Spleen (tissue), 11 donors: ENCODE data around the gene BRAF. TPM values are rescaled to one million over a fixed set of nuclear protein-coding genes. Genes with fewer than 3 reads are reported as not detected.

Experiments
- DNase-seq: peaks from one replicate; pipeline ENCODE4 v3.0.0-alpha.2; 2020
- H3K27ac ChIP-seq, 8 donors: fragments of 200-600 bp; sonication (generic) in 7 of 8; 1 replicate in 4 of 8; 2 replicates in 4 of 8; pipeline versions ENCODE4 v1.5.0 to v1.8.0; 2016 to 2021; ENCODE audit warnings: inconsistent platforms in 4 of 8, mild to moderate bottlenecking in 4 of 8, moderate library complexity in 1 of 8
- H3K27me3 ChIP-seq, 7 donors: fragments of 200-600 bp; sonication (generic) in 6 of 7; replicated peaks in 1 of 7; 1 replicate in 4 of 7; 2 replicates in 3 of 7; pipeline versions ENCODE4 v1.5.0 to v1.8.0; 2016 to 2021; ENCODE audit warnings: inconsistent platforms in 3 of 7, mild to moderate bottlenecking in 1 of 7
- H3K36me3 ChIP-seq, 6 donors: fragments of 200-600 bp; sonication (generic) in 5 of 6; 1 replicate in 4 of 6; 2 replicates in 2 of 6; pipeline versions ENCODE4 v1.5.0 to v1.8.0; 2016 to 2021; ENCODE audit warnings: inconsistent platforms in 2 of 6
- H3K4me1 ChIP-seq, 6 donors: fragments of 200-600 bp; sonication (generic) in 5 of 6; 1 replicate in 3 of 6; 2 replicates in 3 of 6; pipeline versions ENCODE4 v1.5.0 to v1.8.0; 2016 to 2021; ENCODE audit warnings: inconsistent platforms in 3 of 6
- H3K4me3 ChIP-seq, 8 donors: fragments of 200-600 bp; sonication (generic) in 7 of 8; 1 replicate in 4 of 8; 2 replicates in 4 of 8; pipeline versions ENCODE4 v1.5.0 to v1.8.0; 2016 to 2021; ENCODE audit warnings: inconsistent platforms in 4 of 8, mild to moderate bottlenecking in 4 of 8, moderate library complexity in 2 of 8
- H3K9me3 ChIP-seq, 8 donors: fragments of 200-600 bp; sonication (generic) in 7 of 8; 1 replicate in 4 of 8; 2 replicates in 4 of 8; pipeline versions ENCODE4 v1.5.0 to v1.8.0; 2016 to 2021; ENCODE audit warnings: inconsistent platforms in 4 of 8
- POLR2A ChIP-seq, 3 donors: fragments of 450-650 bp; IDR thresholded peaks; one replicate each; pipeline ENCODE4 v1.5.1; 2017; ENCODE audit warnings: antibody characterized with exemption in 3 of 3, mild to moderate bottlenecking in 1 of 3
- POLR2AphosphoS5 ChIP-seq, 3 donors: sonication (generic); formaldehyde crosslinking; IDR thresholded peaks; one replicate each; pipeline ENCODE4 v1.5.1; 2017; ENCODE audit warnings: antibody characterized with exemption in 3 of 3
- WGBS, 5 donors: extraction: QIAGEN DNeasy Blood & Tissue Kit in 3 of 5; methylation state at CpG; one replicate each; pipeline versions ENCODE4 v1.1.5 to v1.1.7; 2013 to 2018; 5-methylcytosine and 5-hydroxymethylcytosine counted together
- intact Hi-C: fragments of 100-400 bp; cut with DNase I; formaldehyde crosslinking; loops from one replicate; pipeline ENCODE4 v1.15.0; 2023; ENCODE audit warnings: low total_unique reads
- polyA plus RNA-seq, 3 donors: library from polyadenylated mRNA; stranded (reverse); fragments of 200-250 nt; gene quantifications; one replicate each; pipeline ENCODE4 v1.2.1, GENCODE V29; 2013
- total RNA-seq, 7 donors: library from RNA; depleted of rRNA in 3 of 7; stranded (reverse); fragments of >200 nt in 3 of 7; fragmentation: NEBNext Ultra II Directional in 4 of 7; extraction: Animal tissue kit (Norgen Biotek cat#: 25700) in 4 of 7; gene quantifications; one replicate each; pipeline versions ENCODE4 v1.1.0 to v1.2.1, GENCODE V29; 2016 to 2021
- TF ChIP-seq, protein P1 (sequence below), 11 experiments: fragments of 200-600 bp in 7 of 11; fragments of 450-650 bp in 4 of 11; sonication (generic) in 4 of 11; IDR thresholded peaks in 8 of 11; conservative IDR thresholded peaks in 3 of 11; 1 replicate in 7 of 11; 2 replicates in 4 of 11; pipeline versions ENCODE4 v1.4.0 to v1.8.0; 2016 to 2021; ENCODE audit warnings: antibody characterized with exemption in 11 of 11, inconsistent platforms in 4 of 11, mild to moderate bottlenecking in 1 of 11
- donor health status: healthy with polysubstance abuse.
- donor health status: DM: no; HTN: no; CAD: no; lungs with moderate emphysema.
- donor health status: DM: no; HTN: no; CAD: no.
- donor health status: Bipolar disorder and iron deficiency.
- donor health status: healthy.
- donor health status: DM: no; HTN: no; CAD: no.
- donor health status: DM: yes; HTN: yes; CAD: no.

The BRAF gene
- total and polyA plus RNA-seq, 10 donors, result 4.3 to 82.7 (median 49.3) TPM

DNA sequence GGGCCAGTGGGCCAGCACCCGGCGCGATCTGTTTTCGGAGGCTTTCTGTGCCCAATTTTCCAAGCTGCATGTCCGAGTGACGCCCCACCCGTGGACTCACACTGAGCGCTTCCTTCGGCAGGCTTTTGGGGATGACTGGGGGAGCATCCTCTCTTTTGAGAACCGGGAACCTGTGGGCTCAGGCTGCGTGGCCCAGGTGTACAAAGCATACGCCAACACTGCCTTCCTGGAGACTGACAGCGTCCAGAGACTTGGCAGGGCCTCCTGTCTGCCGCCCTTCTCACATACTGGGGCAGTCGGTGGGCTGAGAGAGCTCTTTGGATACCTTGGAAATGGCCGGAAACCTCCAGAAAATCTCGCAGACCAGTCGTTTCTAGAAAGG, 251.0 kb downstream of the BRAF start:
- DNase-seq, result no peak
- Histone ChIP-seq H3K9me3 (no peaks in the 10 kb centered on the region), H3K36me3 (peaks cover 0 to 20% (median 2%) of the 10 kb centered on the region in 6 donors), H3K27me3 (no peaks in the 10 kb centered on the region), H3K4me3 (peak overlapping the region; percentile 50 to 95 (median 74)), H3K27ac (peak overlapping the region; percentile 81 to 94 (median 90)), H3K4me1 (peaks cover 23 to 56% (median 45%) of the 10 kb centered on the region in 6 donors)
- intact Hi-C loops, result no loop called here
- 29 to 50% (median 36%) methylated on average over 12 to 18 of the region's 18 CpGs for WGBS, 5 donors
- TF ChIP-seq, protein P1, sequence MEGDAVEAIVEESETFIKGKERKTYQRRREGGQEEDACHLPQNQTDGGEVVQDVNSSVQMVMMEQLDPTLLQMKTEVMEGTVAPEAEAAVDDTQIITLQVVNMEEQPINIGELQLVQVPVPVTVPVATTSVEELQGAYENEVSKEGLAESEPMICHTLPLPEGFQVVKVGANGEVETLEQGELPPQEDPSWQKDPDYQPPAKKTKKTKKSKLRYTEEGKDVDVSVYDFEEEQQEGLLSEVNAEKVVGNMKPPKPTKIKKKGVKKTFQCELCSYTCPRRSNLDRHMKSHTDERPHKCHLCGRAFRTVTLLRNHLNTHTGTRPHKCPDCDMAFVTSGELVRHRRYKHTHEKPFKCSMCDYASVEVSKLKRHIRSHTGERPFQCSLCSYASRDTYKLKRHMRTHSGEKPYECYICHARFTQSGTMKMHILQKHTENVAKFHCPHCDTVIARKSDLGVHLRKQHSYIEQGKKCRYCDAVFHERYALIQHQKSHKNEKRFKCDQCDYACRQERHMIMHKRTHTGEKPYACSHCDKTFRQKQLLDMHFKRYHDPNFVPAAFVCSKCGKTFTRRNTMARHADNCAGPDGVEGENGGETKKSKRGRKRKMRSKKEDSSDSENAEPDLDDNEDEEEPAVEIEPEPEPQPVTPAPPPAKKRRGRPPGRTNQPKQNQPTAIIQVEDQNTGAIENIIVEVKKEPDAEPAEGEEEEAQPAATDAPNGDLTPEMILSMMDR (IDR thresholded peaks at IDR 0.05 in 8 of 11, conservative IDR thresholded peaks at IDR 0.05 in 3 of 11), result no peak
- TF ChIP-seq POLR2A (IDR thresholded peaks at IDR 0.05) (no peak), POLR2AphosphoS5 (IDR thresholded peaks at IDR 0.05) (no peak)

DNA sequence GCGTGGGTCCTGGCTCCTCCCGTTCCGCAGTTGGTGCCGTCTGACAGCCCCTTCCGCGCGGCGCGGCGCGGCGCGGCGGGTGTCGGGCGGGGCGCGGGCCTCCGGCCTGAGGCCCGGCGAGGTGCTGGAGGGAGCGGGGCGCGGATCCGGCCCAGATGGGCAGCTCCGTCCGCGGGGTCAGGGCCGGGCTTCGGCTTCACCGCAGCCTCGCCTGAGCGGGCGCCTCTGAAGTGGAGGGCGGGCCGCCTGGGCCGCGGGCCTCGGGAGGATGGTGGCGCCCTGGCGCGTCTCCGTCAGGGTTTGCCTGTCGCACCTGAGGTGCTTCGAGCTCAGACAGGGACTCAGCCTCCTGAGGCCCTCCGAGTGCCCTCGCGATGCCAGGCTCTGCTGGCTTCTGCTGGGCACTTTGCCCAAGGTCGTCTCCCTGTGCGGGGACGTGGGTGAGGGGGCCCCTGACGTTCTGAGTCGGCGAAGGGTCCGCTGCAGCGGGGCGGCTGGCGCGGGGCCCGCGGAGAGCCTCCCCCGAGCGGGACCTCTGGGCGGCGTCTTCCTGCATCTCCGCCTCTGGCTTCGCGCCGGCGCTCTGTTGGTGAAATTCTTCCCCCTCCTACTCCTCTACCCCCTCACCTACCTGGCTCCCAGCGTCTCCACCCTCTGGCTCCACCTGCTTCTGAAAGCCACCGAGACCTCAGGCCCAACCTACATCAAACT, 251.5 kb downstream of the BRAF start:
- TF ChIP-seq, protein P1 (IDR thresholded peaks at IDR 0.05 in 8 of 11, conservative IDR thresholded peaks at IDR 0.05 in 3 of 11), result no peak
- TF ChIP-seq POLR2AphosphoS5 (IDR thresholded peaks at IDR 0.05), result peak; percentile 28 to 73 (median 57)
- H3K4me3 ChIP-seq, result peak overlapping the region; percentile 50 to 95 (median 74)
- peaks cover 0 to 14% (median 0%) of the 10 kb centered on the region in 6 donors for H3K36me3 ChIP-seq
- H3K4me1 ChIP-seq, result peaks cover 23 to 56% (median 45%) of the 10 kb centered on the region in 6 donors
- DNase-seq, result peak; percentile 92
- peak overlapping the region; percentile 81 to 94 (median 90) for H3K27ac ChIP-seq
- H3K9me3 ChIP-seq, result no peaks in the 10 kb centered on the region
- 0% methylated on average over 25 to 72 of the region's 72 CpGs for WGBS, 5 donors
- H3K27me3 ChIP-seq, result no peaks in the 10 kb centered on the region
- intact Hi-C loops, result no loop called here

DNA sequence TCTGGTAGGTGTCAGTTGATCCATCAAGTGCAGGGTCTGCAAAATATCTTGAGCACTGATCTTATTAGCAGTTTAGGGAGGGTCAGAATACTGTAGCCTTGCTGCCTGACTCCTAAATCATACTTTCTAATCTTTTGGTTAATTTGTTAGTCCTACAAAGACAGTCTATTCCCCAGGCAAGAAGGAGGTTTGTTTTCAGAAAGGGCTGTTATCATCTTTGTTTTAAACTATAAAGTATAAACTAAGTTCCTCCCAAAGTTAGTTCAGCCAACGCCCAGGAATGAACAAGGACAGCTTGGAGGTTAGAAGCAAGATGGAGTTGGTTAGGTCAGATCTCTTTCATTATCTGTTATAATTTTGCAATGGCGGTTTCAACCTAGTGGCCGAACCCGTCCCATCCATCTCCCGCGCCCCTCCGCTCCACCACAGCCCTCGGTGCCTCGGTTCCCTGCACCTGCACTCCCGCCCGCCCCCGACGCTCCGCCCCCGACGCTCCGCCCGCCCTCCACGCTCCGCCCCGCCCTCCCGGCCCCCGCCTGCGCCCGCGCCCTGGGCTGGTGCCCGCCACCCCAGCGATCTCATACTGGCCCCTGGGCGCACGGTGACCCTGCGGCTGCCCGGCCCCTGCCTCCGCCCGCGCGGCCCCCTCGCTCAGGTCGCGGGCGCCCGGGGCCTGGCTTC, 252.2 kb downstream of the BRAF start, which contains the start of gene ADCK2:
ADCK2 (plus strand) TSS at position 564 of the 681 bp plus-strand sequence. CDS start 386 bp downstream, outside the sequence.
- 1 to 2% (median 2%) methylated on average over 27 to 41 of the region's 41 CpGs for WGBS, 5 donors
- peak; percentile 91 for DNase-seq
- H3K9me3 ChIP-seq, result no peaks in the 10 kb centered on the region
- H3K4me1 ChIP-seq, result peaks cover 23 to 54% (median 45%) of the 10 kb centered on the region in 6 donors
- H3K27me3 ChIP-seq, result no peaks in the 10 kb centered on the region
- H3K27ac ChIP-seq, result peak within 1 kb of the TSS; percentile 81 to 94 (median 90)
- H3K36me3 ChIP-seq, result peaks cover 0 to 7% (median 0%) of the 10 kb centered on the region in 6 donors
- intact Hi-C loops, result no loop called here
- peak within 1 kb of the TSS; percentile 50 to 95 (median 74) for H3K4me3 ChIP-seq
- TF ChIP-seq, protein P1 (IDR thresholded peaks at IDR 0.05 in 8 of 11, conservative IDR thresholded peaks at IDR 0.05 in 3 of 11), result no peak
- peak in 1 of 3 donors; percentile 14 for TF ChIP-seq POLR2A (IDR thresholded peaks at IDR 0.05)
- peak in 2 of 3 donors; percentile 59 to 74 for TF ChIP-seq POLR2AphosphoS5 (IDR thresholded peaks at IDR 0.05)

DNA sequence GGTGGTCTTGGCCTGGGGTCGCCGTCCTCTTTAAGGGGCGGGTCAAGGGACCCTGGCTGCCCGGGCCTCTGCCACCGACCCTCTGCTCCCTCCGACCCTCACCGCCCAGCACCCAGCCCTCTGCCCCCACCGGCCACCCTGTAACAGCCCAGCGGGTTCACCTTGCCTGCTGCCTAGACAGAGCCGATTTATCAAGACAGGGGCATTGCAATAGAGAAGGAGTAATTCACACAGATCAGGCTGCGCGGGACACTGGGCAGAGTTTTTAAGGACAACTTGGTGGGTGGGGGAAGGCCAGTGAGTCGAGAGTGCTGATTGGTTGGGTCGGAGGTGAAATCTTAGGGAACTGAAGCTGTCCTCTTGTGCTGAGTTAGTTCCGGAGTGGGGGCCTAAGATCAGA, 252.8 kb downstream of the BRAF start:
- peak; percentile 76 for DNase-seq
- Histone ChIP-seq H3K4me3 (peak overlapping the region in 2 of 8 donors; percentile 79 to 95), H3K9me3 (no peaks in the 10 kb centered on the region), H3K27ac (peak overlapping the region in 3 of 8 donors; percentile 90 to 94 (median 92)), H3K36me3 (peaks cover 0 to 3% (median 0%) of the 10 kb centered on the region in 6 donors), H3K4me1 (peaks cover 23 to 49% (median 44%) of the 10 kb centered on the region in 6 donors), H3K27me3 (no peaks in the 10 kb centered on the region)
- WGBS, 5 donors, result 77 to 92% (median 85%) methylated on average over 10 to 15 of the region's 15 CpGs
- TF ChIP-seq POLR2AphosphoS5 (IDR thresholded peaks at IDR 0.05), result no peak
- TF ChIP-seq, protein P1 (IDR thresholded peaks at IDR 0.05 in 8 of 11, conservative IDR thresholded peaks at IDR 0.05 in 3 of 11), result no peak
- no peak for TF ChIP-seq POLR2A (IDR thresholded peaks at IDR 0.05)
- intact Hi-C loops, result no loop called here
